NCI-H526 (cell line): ENCODE measurements around the gene OXSR1.
"Not testable (repeated sequence)": the region's sequence is repeated elsewhere in the genome, so short reads cannot be mapped to it uniquely, and the experiment has no call there.

Source experiments
- DNase-seq, 2 experiments: peaks; one replicate each; lab custom pipeline; 2025; lab: John Stamatoyannopoulos, UW

The OXSR1 gene

DNA sequence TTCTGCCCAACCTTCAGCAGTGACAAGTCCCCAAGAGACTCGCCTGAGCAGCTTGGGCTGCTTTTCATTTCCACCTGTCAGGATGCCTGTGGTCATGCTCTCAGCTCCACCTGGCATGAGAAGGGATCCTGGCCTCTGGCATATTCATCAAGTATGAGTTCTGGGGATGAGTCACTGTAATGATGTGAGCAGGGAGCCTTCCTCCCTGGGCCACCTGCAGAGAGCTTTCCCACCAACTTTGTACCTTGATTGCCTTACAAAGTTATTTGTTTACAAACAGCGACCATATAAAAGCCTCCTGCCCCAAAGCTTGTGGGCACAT lies 23.4 kb upstream of the OXSR1 start:
- DNase-seq: no peak

GRCh38 chr3:38142959-38143358 lies 22.4 kb upstream of the OXSR1 start:
- no peak for DNase-seq

DNA sequence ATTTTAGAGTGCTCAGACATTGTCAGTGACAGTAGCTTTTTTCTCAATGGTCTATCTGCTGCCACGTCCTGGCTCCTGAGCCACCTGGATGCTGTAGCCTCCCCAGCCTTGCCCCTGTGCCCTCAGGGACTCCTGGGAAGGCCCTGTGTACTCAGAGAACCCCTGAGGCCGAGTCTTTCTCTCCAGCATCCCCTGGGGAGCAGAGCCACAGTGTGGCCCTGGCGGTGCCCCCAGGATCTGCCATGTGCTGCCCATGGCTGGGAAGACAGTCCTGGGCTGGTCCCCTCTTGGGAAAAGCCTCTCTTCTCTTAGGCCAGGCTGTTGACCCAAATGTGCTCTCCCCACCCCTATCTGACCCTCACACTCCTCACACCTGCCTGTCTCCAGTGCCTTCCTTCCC lies 21.8 kb upstream of the OXSR1 start:
- no peak for DNase-seq

DNA sequence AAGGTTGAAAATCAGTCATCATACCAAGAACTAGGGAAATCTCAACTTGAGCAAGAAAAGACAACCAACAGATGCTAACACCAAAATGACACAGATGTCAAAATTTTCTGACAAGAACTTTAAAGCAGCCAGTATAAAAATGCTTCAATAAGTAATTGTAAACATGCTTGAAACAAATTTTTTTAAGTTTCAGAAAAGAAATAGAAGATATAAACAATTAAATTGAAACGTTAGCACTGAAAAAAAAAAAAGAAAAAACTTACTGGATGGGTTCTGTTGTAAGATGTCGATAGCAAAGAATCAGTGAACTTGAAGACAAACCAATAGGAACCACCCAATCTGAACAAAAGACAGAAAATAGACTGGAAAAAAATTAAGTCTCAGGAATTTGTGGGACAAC lies 18.8 kb upstream of the OXSR1 start:
- no peak for DNase-seq

- no peak for DNase-seq
Measured at GRCh38 chr3:38147421-38147820, 17.9 kb upstream of the OXSR1 start.

- DNase-seq: no peak
Measured at GRCh38 chr3:38148311-38148882, 16.9 kb upstream of the OXSR1 start.

DNA sequence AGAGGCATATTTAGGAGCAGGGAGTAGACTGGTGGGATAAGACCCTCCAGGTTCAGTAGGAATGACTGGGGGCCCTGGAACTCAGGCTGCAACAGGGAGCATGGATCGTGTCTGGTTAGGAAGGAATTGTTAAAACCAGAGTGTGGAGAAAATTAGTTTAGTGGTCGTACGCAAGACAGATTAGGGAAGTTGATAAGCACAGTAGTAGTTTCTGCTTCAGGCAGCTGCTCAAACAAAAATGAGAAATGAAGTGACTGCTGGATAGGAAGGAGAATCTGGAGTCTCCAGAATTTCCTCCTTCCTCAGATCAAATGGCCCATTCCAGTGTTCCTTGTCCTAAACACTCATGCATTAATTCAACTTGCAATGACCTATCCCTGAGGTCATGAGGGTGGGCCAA lies 15.6 kb upstream of the OXSR1 start:
- no peak for DNase-seq

GRCh38 chr3:38150780-38151528 lies 14.4 kb upstream of the OXSR1 start:
- DNase-seq: no peak

- no peak for DNase-seq
Measured at GRCh38 chr3:38151667-38152265, 13.6 kb upstream of the OXSR1 start.

- no peak for DNase-seq
Measured at GRCh38 chr3:38152609-38153008, 12.7 kb upstream of the OXSR1 start.

GRCh38 chr3:38153221-38153620 lies 12.1 kb upstream of the OXSR1 start:
- no peak for DNase-seq

DNA sequence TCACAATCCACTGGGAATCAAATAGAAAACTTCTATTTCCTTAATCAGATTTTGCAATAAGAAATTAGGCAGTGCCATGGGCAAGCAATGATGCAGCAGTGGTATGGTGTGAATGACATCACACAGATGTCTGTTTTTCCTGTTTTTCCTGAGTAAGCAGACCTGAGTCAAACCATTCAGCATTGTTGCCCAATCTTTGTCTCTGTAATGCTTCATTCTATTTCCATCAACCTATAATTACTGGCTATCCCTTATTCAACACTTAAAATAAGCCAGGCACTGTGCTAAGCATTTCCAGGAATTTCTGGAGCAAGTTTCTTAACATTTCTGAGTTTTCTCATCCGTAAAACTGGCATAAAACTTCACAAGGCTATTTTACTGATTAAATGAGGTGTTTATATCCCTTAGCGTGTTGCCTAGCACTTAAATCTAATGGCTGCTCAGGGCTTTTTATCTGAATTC lies 11.3 kb upstream of the OXSR1 start:
- no peak for DNase-seq

DNA sequence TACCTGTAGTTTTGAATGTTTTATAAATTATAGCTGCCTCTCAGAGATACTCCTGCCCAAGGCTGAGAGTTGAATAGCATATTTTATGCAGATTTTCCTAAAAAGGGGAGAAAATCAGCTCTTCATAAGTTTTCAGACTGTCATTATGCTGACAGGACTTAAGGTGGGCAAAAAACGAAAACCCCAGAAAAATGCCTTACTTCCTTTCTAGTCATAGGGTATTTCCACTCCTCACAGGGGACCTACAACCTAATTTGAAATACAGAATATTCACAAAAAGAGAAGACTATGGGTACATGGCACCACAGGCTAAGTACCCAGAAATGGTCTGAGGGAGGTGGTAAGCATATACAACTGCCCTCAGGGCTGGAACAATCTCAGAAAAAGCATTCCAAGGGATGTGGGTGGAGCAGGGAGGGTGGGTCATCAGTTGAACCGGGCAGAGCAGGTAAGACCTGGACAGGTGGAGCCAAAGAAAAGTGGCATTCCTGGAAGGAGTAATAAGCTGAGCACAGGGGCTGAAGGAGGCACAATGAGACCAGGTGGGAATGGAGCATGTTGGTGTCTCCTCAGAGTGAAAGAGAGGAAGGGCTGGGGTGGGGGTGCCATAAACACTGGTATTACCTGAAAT lies 10.6 kb upstream of the OXSR1 start:
- DNase-seq: no peak

GRCh38 chr3:38155825-38156224 lies 9.5 kb upstream of the OXSR1 start:
- no peak for DNase-seq

- no peak for DNase-seq
Measured at GRCh38 chr3:38157117-38157516, 8.2 kb upstream of the OXSR1 start.

- DNase-seq: no peak
Measured at GRCh38 chr3:38157595-38157994, 7.7 kb upstream of the OXSR1 start.

GRCh38 chr3:38158472-38158871 lies 6.9 kb upstream of the OXSR1 start:
- DNase-seq: no peak

GRCh38 chr3:38160704-38161103 lies 4.6 kb upstream of the OXSR1 start:
- not testable (repeated sequence) for DNase-seq

DNA sequence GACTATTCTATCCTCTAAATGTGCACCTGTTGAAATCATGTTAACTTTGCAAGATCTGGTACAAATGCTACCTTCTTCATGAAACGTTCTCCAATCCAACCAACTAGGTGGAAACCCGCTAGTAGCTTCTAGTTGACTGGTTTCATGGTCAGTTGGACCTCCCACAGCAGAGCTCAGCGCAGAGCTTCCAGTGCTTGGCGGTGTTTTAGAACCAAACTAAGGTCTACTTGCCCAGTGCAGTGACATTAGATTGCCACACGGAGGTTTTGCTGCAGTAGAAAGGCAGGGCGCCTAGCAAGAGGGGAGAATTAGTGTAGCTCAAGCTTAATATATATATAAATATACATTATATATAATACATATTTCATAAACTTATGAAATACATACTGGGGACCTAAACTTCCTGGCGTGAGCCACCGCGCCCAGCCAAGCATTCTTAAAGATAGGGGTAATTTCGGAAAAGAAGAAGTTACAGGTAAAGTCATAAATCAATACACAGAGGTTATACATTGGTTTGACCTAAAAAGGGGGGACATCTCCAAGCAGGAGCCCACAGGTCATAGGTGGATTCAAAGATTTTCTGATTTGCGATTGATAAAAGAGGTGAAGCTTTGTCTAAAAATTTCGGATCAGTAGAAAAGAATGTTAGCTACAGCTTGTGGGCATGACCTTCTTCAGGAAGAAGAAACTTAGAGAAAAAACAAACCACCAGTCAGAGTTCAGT lies 2.1 kb upstream of the OXSR1 start:
- no peak for DNase-seq

GRCh38 chr3:38163841-38164642 lies 1.3 kb upstream of the OXSR1 start:
- DNase-seq: no peak

GRCh38 chr3:38164643-38164951 lies 740 bp upstream of the OXSR1 start:
- no peak for DNase-seq
